Loucy (cell line): ENCODE results near the gene BCL2L14.

Experiments
- H2AFZ ChIP-seq: fragments of 200-600 bp; sonication (generic); 2 replicates; pipeline ENCODE4 v1.6.0; 2016; ENCODE audit warnings: antibody characterized with exemption, mild to moderate bottlenecking, low read length, moderate library complexity
- H3F3A ChIP-seq: fragments of 200-600 bp; 2 replicates; pipeline ENCODE4 v1.6.0; 2016; ENCODE audit warnings: antibody characterized with exemption, low read depth, mild to moderate bottlenecking
- H3K27me3 ChIP-seq: fragments of 200-600 bp; sonication (generic); 2 replicates; pipeline ENCODE4 v1.6.1; 2014; ENCODE audit warnings: low read length, mild to moderate bottlenecking; ENCODE audit not compliant: insufficient read depth, poor library complexity, severe bottlenecking
- H3K36me3 ChIP-seq: fragments of 200-600 bp; sonication (generic); 2 replicates; pipeline ENCODE4 v1.6.1; 2016; ENCODE audit warnings: low read length; ENCODE audit not compliant: insufficient read depth
- H3K4me1 ChIP-seq: fragments of 200-600 bp; sonication (generic); 2 replicates; pipeline ENCODE4 v1.5.1; 2014; ENCODE audit warnings: low read length, mild to moderate bottlenecking; ENCODE audit not compliant: insufficient read depth, poor library complexity, severe bottlenecking
- H3K4me2 ChIP-seq: fragments of 200-600 bp; sonication (generic); 2 replicates; pipeline ENCODE4 v1.6.0; 2014; ENCODE audit warnings: antibody characterized with exemption, low read length, low read depth, mild to moderate bottlenecking; ENCODE audit not compliant: poor library complexity, severe bottlenecking
- H3K4me3 ChIP-seq: fragments of 200-600 bp; sonication (generic); 2 replicates; pipeline ENCODE4 v1.5.1; 2014; ENCODE audit warnings: low read length, mild to moderate bottlenecking, mixed read lengths; ENCODE audit not compliant: poor library complexity, severe bottlenecking
- H3K79me2 ChIP-seq: fragments of 200-600 bp; sonication (generic); 2 replicates; pipeline ENCODE4 v1.6.1; 2014; ENCODE audit warnings: low read length; ENCODE audit not compliant: insufficient read depth
- H3K9ac ChIP-seq: fragments of 200-600 bp; sonication (generic); 2 replicates; pipeline ENCODE4 v1.6.0; 2014; ENCODE audit warnings: mild to moderate bottlenecking, low read depth, low read length, moderate library complexity; ENCODE audit not compliant: poor library complexity, severe bottlenecking
- H3K9me2 ChIP-seq: fragments of 200-600 bp; sonication (generic); replicated peaks from 2 replicates; pipeline ENCODE4 v1.6.1; 2016; ENCODE audit warnings: low read depth, low read length, mixed read lengths
- H3K9me3 ChIP-seq: fragments of 200-600 bp; sonication (generic); 2 replicates; pipeline ENCODE4 v1.6.1; 2014; ENCODE audit warnings: mild to moderate bottlenecking, antibody characterized with exemption, low read length, low read depth; ENCODE audit not compliant: insufficient read depth
- H4K20me1 ChIP-seq: fragments of 200-600 bp; sonication (generic); 2 replicates; pipeline ENCODE4 v1.6.0; 2014; ENCODE audit warnings: antibody characterized with exemption, low read length, mild to moderate bottlenecking; ENCODE audit not compliant: insufficient read depth, poor library complexity, severe bottlenecking
- EZH2phosphoT487 ChIP-seq: fragments of 200-600 bp; IDR thresholded peaks from 2 replicates; pipeline ENCODE4 v1.6.1; 2018; ENCODE audit warnings: antibody characterized with exemption, mild to moderate bottlenecking, moderate library complexity, borderline replicate concordance
- TF ChIP-seq, protein P1 (sequence below): fragments of 200-600 bp; sonication (generic); conservative IDR thresholded peaks from 2 replicates; pipeline ENCODE4 v1.5.1; 2014; ENCODE audit warnings: mild to moderate bottlenecking, antibody characterized with exemption, low read length

The BCL2L14 gene

DNA sequence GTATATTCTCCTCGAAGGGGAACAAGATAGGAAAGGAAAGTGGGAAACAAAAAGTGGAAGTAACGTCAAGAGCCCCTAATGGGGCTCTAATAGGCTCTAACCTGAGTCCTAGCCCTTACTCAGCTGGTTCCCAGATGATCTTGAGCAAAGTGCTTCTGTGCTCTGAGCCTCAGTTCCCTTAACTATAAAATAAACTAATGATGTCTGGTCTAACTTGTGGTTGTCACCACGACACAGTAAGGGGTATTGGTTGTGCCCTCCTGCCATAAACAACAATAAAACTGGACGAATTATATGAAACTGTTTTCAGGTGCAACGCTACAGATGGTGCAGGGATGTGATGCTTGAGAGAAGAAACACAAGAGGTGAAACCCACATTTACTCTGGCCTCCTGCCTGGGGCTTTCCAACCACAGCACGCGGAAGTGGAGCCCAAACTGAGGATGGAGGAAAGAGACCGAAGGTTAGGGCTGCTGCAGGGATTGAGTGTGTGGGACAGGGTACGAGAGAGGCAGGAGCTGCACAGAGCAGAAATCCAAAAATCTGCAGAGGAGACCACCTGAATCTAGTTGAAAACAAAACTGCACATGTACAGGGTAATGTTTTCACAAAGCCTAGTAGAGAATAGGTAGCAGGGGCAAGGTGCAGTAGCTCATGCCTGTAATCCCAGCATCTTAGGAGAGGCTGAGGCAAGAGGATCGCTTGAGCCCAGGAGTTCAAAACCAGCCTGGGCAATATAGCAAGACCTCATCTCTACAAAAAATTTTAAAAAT is 45.6 kb upstream of the BCL2L14 start:
- TF ChIP-seq EZH2phosphoT487 = no peak
- TF ChIP-seq, protein P1, sequence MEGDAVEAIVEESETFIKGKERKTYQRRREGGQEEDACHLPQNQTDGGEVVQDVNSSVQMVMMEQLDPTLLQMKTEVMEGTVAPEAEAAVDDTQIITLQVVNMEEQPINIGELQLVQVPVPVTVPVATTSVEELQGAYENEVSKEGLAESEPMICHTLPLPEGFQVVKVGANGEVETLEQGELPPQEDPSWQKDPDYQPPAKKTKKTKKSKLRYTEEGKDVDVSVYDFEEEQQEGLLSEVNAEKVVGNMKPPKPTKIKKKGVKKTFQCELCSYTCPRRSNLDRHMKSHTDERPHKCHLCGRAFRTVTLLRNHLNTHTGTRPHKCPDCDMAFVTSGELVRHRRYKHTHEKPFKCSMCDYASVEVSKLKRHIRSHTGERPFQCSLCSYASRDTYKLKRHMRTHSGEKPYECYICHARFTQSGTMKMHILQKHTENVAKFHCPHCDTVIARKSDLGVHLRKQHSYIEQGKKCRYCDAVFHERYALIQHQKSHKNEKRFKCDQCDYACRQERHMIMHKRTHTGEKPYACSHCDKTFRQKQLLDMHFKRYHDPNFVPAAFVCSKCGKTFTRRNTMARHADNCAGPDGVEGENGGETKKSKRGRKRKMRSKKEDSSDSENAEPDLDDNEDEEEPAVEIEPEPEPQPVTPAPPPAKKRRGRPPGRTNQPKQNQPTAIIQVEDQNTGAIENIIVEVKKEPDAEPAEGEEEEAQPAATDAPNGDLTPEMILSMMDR = no peak

DNA sequence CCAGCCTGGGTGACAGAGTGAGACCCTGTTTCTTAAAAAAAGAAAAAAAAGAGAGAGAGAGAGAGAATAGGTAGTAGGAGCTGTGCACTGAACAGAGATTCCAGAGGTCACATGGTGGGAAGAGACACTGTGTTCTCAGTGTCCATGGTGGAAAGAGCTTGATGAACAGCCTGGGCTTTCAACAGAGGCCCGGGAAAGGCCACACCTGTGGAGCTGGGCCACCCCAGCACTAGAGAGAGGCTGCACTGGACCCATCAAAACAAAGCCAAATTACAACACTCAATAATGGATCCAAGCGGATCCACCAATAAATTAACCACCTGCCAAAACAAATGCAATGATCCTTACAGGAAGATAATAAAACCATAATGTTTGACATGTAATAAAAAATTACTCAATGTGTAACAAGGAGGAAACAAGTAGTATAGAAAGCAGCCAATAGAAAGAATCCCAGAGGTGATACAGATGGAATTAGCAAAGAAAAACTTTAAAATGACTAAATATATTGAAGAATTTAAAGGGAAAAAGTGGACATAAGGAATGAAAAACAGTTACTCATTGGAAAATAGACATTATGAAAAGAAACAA is 44.8 kb upstream of the BCL2L14 start:
- TF ChIP-seq, protein P1 = no peak
- no peak for TF ChIP-seq EZH2phosphoT487
- H3K4me2 ChIP-seq = no peak overlapping the region
- no peaks in the 10 kb centered on the region for H3K36me3 ChIP-seq
- no peak overlapping the region for H2AFZ ChIP-seq
- no peak overlapping the region for H3K9ac ChIP-seq
- no peaks in the 10 kb centered on the region for H3K4me1 ChIP-seq
- H3K9me2 ChIP-seq = no peaks in the 10 kb centered on the region
- no peaks in the 10 kb centered on the region for H4K20me1 ChIP-seq
- no peaks in the 10 kb centered on the region for H3K27me3 ChIP-seq
- H3F3A ChIP-seq = no peaks in the 10 kb centered on the region
- no peak overlapping the region for H3K4me3 ChIP-seq
- H3K79me2 ChIP-seq = no peaks in the 10 kb centered on the region
- no peaks in the 10 kb centered on the region for H3K9me3 ChIP-seq

More for the DNA sequence above, 45.6 kb upstream of the BCL2L14 start:
- Histone ChIP-seq H3K4me1 (no peaks in the 10 kb centered on the region), H2AFZ (0 out of 2 replicates have a peak overlapping the region, but pooled peaks have one; percentile 49), H3K27me3 (no peaks in the 10 kb centered on the region), H3K79me2 (no peaks in the 10 kb centered on the region), H3K9me3 (no peaks in the 10 kb centered on the region), H4K20me1 (no peaks in the 10 kb centered on the region), H3K4me3 (no peak overlapping the region), H3F3A (no peaks in the 10 kb centered on the region), H3K9me2 (no peaks in the 10 kb centered on the region), H3K9ac (no peak overlapping the region), H3K4me2 (no peak overlapping the region), H3K36me3 (no peaks in the 10 kb centered on the region)

DNA sequence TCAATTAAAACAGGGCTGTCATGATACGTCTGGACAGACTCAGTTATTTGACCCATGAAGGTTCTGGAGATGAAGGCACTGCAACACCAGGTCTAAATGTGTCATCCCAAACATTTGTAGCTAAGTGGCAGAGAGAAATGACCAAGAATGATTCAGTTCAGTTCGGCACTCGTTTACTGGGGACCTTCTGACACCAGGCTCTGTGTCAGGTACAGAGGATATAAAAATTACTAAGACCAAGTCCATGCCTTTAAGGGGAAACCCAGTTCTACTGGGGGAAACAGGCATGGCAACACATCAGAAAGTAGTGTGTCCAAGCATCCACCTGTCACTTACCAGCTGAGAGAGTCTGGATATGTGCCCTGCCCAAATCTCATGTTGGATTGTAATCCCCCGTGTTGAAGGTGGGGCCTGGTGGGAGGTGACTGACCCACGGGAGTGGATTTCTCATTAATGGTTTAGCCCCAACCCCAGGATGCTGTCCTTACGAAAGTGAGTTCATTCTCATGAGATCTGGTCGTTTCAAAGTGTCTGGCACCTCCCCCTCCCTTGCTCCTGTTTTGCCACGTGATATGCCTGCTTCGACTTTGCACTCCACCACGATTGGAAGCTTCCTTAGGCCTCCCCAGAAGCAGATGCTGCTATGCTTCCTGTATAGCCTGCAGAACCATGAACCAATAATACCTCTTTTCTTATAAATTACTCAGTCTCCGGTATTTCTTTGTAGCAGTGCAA is 41.9 kb upstream of the BCL2L14 start:
- H3K27me3 ChIP-seq = no peaks in the 10 kb centered on the region
- no peak overlapping the region for H3K4me2 ChIP-seq
- no peak overlapping the region for H3K4me3 ChIP-seq
- H3K9me3 ChIP-seq = no peaks in the 10 kb centered on the region
- H3K4me1 ChIP-seq = peaks cover 3% of the 10 kb centered on the region
- no peaks in the 10 kb centered on the region for H4K20me1 ChIP-seq
- no peaks in the 10 kb centered on the region for H3K79me2 ChIP-seq
- no peaks in the 10 kb centered on the region for H3K36me3 ChIP-seq
- no peaks in the 10 kb centered on the region for H3F3A ChIP-seq
- no peak overlapping the region for H3K9ac ChIP-seq
- no peaks in the 10 kb centered on the region for H3K9me2 ChIP-seq
- TF ChIP-seq EZH2phosphoT487 = no peak
- TF ChIP-seq, protein P1 = no peak
- H2AFZ ChIP-seq = no peak overlapping the region
